IMR-90 (cell line): ENCODE data around the gene RCE1. TPM values are rescaled to one million over a fixed set of nuclear protein-coding genes. Genes with fewer than 3 reads are reported as not detected.
A peak's percentile ranks its signal among the peaks of the same experiment; 100 is the strongest.

Experiments
- ATAC-seq: fragments of 200-7000 bp; cut with Tn5 transposase; 2 replicates; pipeline ENCODE4 v1.9.1; 2020; ENCODE audit warnings: low read depth, mild to moderate bottlenecking, moderate library complexity
- BruUV-seq: library from RNA; stranded (reverse); fragments of 400-500 nt; replicated peaks from 2 replicates; lab custom pipeline; 2021; lab: Mats Ljungman, UMichigan
- CTCF ChIA-PET: fragments of 300-600 bp; formaldehyde crosslinking; extraction: SDS; loops from one replicate; lab custom pipeline; 2021; ENCODE audit warnings: antibody characterized with exemption; lab: Yijun Ruan, JAX
- POLR2A ChIA-PET: fragments of 300-600 bp; sonication (Branson Sonifier 250); formaldehyde crosslinking; loops from one replicate; lab custom pipeline; 2022; ENCODE audit warnings: antibody characterized with exemption; ENCODE audit not compliant: unreplicated experiment; lab: Charles Lee
- DNase-seq: peaks from one replicate; pipeline ENCODE4 v3.0.0; 2013
- H2AFZ ChIP-seq: replicated peaks from 2 replicates; pipeline ENCODE3; 2013; ENCODE audit warnings: low read length, mild to moderate bottlenecking; ENCODE audit not compliant: poor library complexity
- H2AK5ac ChIP-seq: 2 replicates; pipeline ENCODE4 v1.6.1; 2013; ENCODE audit warnings: low read depth, low read length, inconsistent platforms
- H2AK9ac ChIP-seq: replicated peaks from 2 replicates; pipeline ENCODE3; 2013; ENCODE audit warnings: mild to moderate bottlenecking, low read depth, low read length, moderate library complexity; ENCODE audit not compliant: poor library complexity
- H2BK120ac ChIP-seq: 2 replicates; pipeline ENCODE4 v1.6.1; 2013; ENCODE audit warnings: low read depth, low read length, inconsistent platforms
- H2BK15ac ChIP-seq: 3 replicates; pipeline ENCODE4 v1.6.1; 2013; ENCODE audit warnings: low read depth, low read length, inconsistent platforms
- H2BK20ac ChIP-seq: 2 replicates; pipeline ENCODE4 v1.6.1; 2013; ENCODE audit warnings: low read depth, mild to moderate bottlenecking, inconsistent platforms, low read length, moderate library complexity
- H2BK5ac ChIP-seq: 2 replicates; pipeline ENCODE4 v1.6.1; 2013; ENCODE audit warnings: mild to moderate bottlenecking, low read depth, low read length, inconsistent platforms; ENCODE audit not compliant: poor library complexity, severe bottlenecking
- H3K14ac ChIP-seq: replicated peaks from 2 replicates; pipeline ENCODE4 v1.6.1; 2013; ENCODE audit warnings: low read depth, low read length, inconsistent platforms
- H3K18ac ChIP-seq: 2 replicates; pipeline ENCODE4 v1.6.1; 2013; ENCODE audit warnings: low read depth, low read length, control low read depth
- H3K23ac ChIP-seq: 2 replicates; pipeline ENCODE4 v1.6.1; 2013; ENCODE audit warnings: low read depth, low read length, inconsistent platforms
- H3K27ac ChIP-seq: 2 replicates; pipeline ENCODE4 v1.5.1; 2013; ENCODE audit warnings: mild to moderate bottlenecking, control low read depth, low read length; ENCODE audit not compliant: insufficient read depth
- H3K27me3 ChIP-seq: 2 replicates; pipeline ENCODE4 v1.6.1; 2013; ENCODE audit warnings: low read length; ENCODE audit not compliant: control insufficient read depth, insufficient read depth
- H3K36me3 ChIP-seq: 2 replicates; pipeline ENCODE4 v1.6.1; 2013; ENCODE audit warnings: low read length, mixed read lengths; ENCODE audit not compliant: control insufficient read depth, insufficient read depth
- H3K4ac ChIP-seq: 2 replicates; pipeline ENCODE4 v1.6.1; 2013; ENCODE audit warnings: low read depth, low read length, inconsistent platforms
- H3K4me1 ChIP-seq: 2 replicates; pipeline ENCODE4 v1.6.1; 2013; ENCODE audit warnings: low read length, mixed read lengths; ENCODE audit not compliant: control insufficient read depth, insufficient read depth
- H3K4me2 ChIP-seq: 2 replicates; pipeline ENCODE4 v1.6.1; 2013; ENCODE audit warnings: low read depth, mild to moderate bottlenecking, control low read depth, low read length, moderate library complexity
- H3K4me3 ChIP-seq: 2 replicates; pipeline ENCODE4 v1.5.1; 2013; ENCODE audit warnings: low read depth, mild to moderate bottlenecking, control low read depth, low read length, moderate library complexity; ENCODE audit not compliant: insufficient read depth
- H3K56ac ChIP-seq: 2 replicates; pipeline ENCODE4 v1.6.1; 2013; ENCODE audit warnings: low read length, inconsistent platforms; ENCODE audit not compliant: insufficient read depth; ENCODE audit errors: extremely low read depth
- H3K79me1 ChIP-seq, 2 experiments: 2 replicates each; pipeline ENCODE4 v1.6.1; 2013; ENCODE audit warnings: low read length in 2 of 2, inconsistent platforms in 1 of 2, low read depth in 1 of 2
- H3K9ac ChIP-seq: 2 replicates; pipeline ENCODE4 v1.6.1; 2013; ENCODE audit warnings: low read depth, low read length, control low read depth
- H3K9me1 ChIP-seq: 2 replicates; pipeline ENCODE4 v1.6.1; 2013; ENCODE audit warnings: low read length, inconsistent platforms; ENCODE audit not compliant: insufficient read depth
- H3K9me3 ChIP-seq: 2 replicates; pipeline ENCODE4 v1.6.1; 2013; ENCODE audit warnings: low read length; ENCODE audit not compliant: control insufficient read depth, insufficient read depth
- H4K20me1 ChIP-seq: 2 replicates; pipeline ENCODE4 v1.6.1; 2013; ENCODE audit warnings: low read length, inconsistent platforms; ENCODE audit not compliant: insufficient read depth
- H4K5ac ChIP-seq: 2 replicates; pipeline ENCODE4 v1.6.1; 2013; ENCODE audit warnings: mild to moderate bottlenecking, low read depth, low read length, control low read depth
- H4K8ac ChIP-seq, 2 experiments: 2 replicates each; pipeline ENCODE4 v1.6.1; 2013; ENCODE audit warnings: low read depth in 2 of 2, low read length in 2 of 2, control low read depth in 1 of 2, inconsistent platforms in 1 of 2
- H4K91ac ChIP-seq: 2 replicates; pipeline ENCODE4 v1.6.1; 2013; ENCODE audit warnings: low read depth, low read length, inconsistent platforms; ENCODE audit not compliant: insufficient read depth
- BHLHE40 ChIP-seq: fragments of 150-350 bp; IDR thresholded peaks from 2 replicates; pipeline ENCODE4 v1.6.1; 2016; ENCODE audit warnings: mild to moderate bottlenecking, low read depth, low read length
- MAFK ChIP-seq: IDR thresholded peaks from 2 replicates; pipeline ENCODE4 v1.6.1; 2012; ENCODE audit warnings: low read depth, low read length, improper control_type of control experiment
- MAZ ChIP-seq: IDR thresholded peaks from 2 replicates; pipeline ENCODE4 v1.6.1; 2012; ENCODE audit warnings: low read depth, mild to moderate bottlenecking, low read length, improper control_type of control experiment, moderate library complexity, borderline replicate concordance
- POLR2A ChIP-seq: IDR thresholded peaks from 2 replicates; pipeline ENCODE4 v1.6.1; 2012; ENCODE audit warnings: mild to moderate bottlenecking, low read depth, low read length
- RAD21 ChIP-seq: IDR thresholded peaks from 2 replicates; pipeline ENCODE4 v1.6.1; 2012; ENCODE audit warnings: low read length, improper control_type of control experiment
- RCOR1 ChIP-seq: IDR thresholded peaks from 2 replicates; pipeline ENCODE4 v1.6.1; 2012; ENCODE audit warnings: mild to moderate bottlenecking, low read length, improper control_type of control experiment; ENCODE audit not compliant: insufficient replicate concordance
- SMC3 ChIP-seq: fragments of 150-350 bp; IDR thresholded peaks from 2 replicates; pipeline ENCODE4 v1.6.1; 2016; ENCODE audit warnings: low read depth, mild to moderate bottlenecking, antibody characterized with exemption, low read length, moderate library complexity
- WGBS, 2 experiments: methylation state at CpG; one replicate each; pipeline versions ENCODE4 v1.1.5 to v1.1.7; 2013; ENCODE audit warnings: missing lambda C conversion rate in 2 of 2; ENCODE audit not compliant: insufficient read length in 1 of 2; ENCODE audit errors: extremely low coverage in 2 of 2; 5-methylcytosine and 5-hydroxymethylcytosine counted together
- dilution Hi-C: fragments of 300-500 bp; cut with HindIII; formaldehyde crosslinking; loops from one replicate; pipeline ENCODE4 v1.14.3; 2018; ENCODE audit warnings: low sequenced_read_pairs; ENCODE audit not compliant: unreplicated experiment
- in situ Hi-C: fragments of 300-500 bp; cut with MboI; formaldehyde crosslinking; loops from 3 replicates; pipeline ENCODE4 v1.14.3; 2019; ENCODE audit warnings: low sequenced_read_pairs, inconsistent platforms, mixed read lengths
- intact Hi-C: fragments of 100-400 bp; cut with micrococcal nuclease; formaldehyde crosslinking; loops from 2 replicates; pipeline ENCODE4 v1.10.0; 2022
- polyA plus RNA-seq, 3 experiments: library from polyadenylated mRNA; depleted of rRNA; stranded (reverse); fragments of >200 nt; gene quantifications; 2 replicates each; pipeline ENCODE4 v1.2.3, GENCODE V29; 2012; ENCODE audit warnings: low replicate concordance in 1 of 3
- total RNA-seq: library from RNA; depleted of rRNA; stranded (reverse); fragments of >200 nt; gene quantifications from 2 replicates; pipeline ENCODE4 v1.2.3, GENCODE V29; 2012
- TF ChIP-seq, protein P1 (sequence below): conservative IDR thresholded peaks from 2 replicates; pipeline ENCODE4 v1.5.1; 2012; ENCODE audit warnings: mild to moderate bottlenecking, low read depth, low read length, improper control_type of control experiment

RCE1 gene
- total and polyA plus RNA-seq, 2 of the 4 experiments (the other 2 are of a cell fraction), result 6.6 to 19.4 TPM

DNA sequence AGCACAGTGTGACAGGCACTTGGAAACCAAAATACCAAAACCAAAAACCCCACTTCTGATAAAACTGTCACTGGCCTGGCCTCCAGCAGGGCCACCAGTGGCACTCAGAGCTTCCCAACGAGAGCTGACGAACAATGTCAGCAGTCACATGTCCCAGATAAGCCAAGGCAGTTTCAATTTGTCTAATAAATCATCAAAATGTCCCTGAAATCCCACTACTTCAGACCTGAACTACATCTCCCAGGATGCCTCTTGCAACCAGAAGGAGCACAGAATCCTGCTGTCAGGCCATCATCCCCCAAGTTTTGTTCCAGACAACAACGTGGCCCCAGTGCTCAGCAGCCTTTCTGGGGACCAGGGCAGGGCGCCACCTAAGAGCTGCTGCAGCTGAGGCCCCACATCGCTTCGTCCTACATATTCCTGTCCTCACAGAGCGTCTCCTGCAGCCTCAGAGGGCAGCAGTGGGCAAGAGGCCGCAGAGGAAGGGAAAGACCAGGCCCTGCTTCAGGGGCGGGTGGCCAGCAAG, 38.7 kb downstream of the RCE1 start:
- Histone ChIP-seq H2BK5ac (no peak overlapping the region), H3K79me1 (peaks cover 0 to 31% of the 10 kb centered on the region in 2 experiments; a peak in 2 of 4 replicates), H3K27ac (no peak overlapping the region), H3K18ac (no peak overlapping the region), H3K4ac (no peak overlapping the region; the same call in 1 of the 2 replicates), H3K9ac (no peak overlapping the region), H3K9me3 (no peaks in the 10 kb centered on the region), H3K56ac (no peak overlapping the region), H4K5ac (peak overlapping the region; percentile 1; the same call in 1 of the 2 replicates), H3K4me2 (no peak overlapping the region), H3K27me3 (no peaks in the 10 kb centered on the region), H3K4me3 (no peak overlapping the region), H3K14ac (no peak overlapping the region), H2BK20ac (0 out of 2 replicates have a peak overlapping the region, but pooled peaks have one; percentile 24), H3K4me1 (peaks cover 48% of the 10 kb centered on the region), H2AK5ac (peak overlapping the region; percentile 56), H3K23ac (no peak overlapping the region), H2BK120ac (peak overlapping the region; percentile 11), H3K36me3 (no peaks in the 10 kb centered on the region), H2AFZ (no peak overlapping the region), H4K91ac (no peak overlapping the region), H2BK15ac (peak overlapping the region; percentile 14; the same call in 1 of the 3 replicates), H2AK9ac (peak overlapping the region; percentile 47), H4K8ac (peak overlapping the region in 1 of 2 experiments; percentile 43; a peak in 1 of 4 replicates), H4K20me1 (no peaks in the 10 kb centered on the region), H3K9me1 (peaks cover 12% of the 10 kb centered on the region; the same call in 1 of the 2 replicates)
- TF ChIP-seq POLR2A, result no peak
- TF ChIP-seq SMC3, result no peak
- no peak for TF ChIP-seq MAFK
- TF ChIP-seq RAD21, result no peak
- TF ChIP-seq, protein P1, sequence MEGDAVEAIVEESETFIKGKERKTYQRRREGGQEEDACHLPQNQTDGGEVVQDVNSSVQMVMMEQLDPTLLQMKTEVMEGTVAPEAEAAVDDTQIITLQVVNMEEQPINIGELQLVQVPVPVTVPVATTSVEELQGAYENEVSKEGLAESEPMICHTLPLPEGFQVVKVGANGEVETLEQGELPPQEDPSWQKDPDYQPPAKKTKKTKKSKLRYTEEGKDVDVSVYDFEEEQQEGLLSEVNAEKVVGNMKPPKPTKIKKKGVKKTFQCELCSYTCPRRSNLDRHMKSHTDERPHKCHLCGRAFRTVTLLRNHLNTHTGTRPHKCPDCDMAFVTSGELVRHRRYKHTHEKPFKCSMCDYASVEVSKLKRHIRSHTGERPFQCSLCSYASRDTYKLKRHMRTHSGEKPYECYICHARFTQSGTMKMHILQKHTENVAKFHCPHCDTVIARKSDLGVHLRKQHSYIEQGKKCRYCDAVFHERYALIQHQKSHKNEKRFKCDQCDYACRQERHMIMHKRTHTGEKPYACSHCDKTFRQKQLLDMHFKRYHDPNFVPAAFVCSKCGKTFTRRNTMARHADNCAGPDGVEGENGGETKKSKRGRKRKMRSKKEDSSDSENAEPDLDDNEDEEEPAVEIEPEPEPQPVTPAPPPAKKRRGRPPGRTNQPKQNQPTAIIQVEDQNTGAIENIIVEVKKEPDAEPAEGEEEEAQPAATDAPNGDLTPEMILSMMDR, result no peak
- no peak for TF ChIP-seq BHLHE40
- no peak for TF ChIP-seq MAZ
- TF ChIP-seq RCOR1, result no peak
- ChIA-PET CTCF (interaction anchor here (1.0 kb wide), 1 partner anchor 39 kb away, joined by 3 read pairs; the partner anchor contains the start of gene RCE1), POLR2A (no interaction called here)
- WGBS, 2 experiments, result 73% methylated on average over 3 of the region's 9 CpGs; no CpG with 5 or more reads in 1 of the 2 experiments
- no peak for DNase-seq
- no TSS peak for BruUV-seq
- intact Hi-C loops, result loop anchor here (5.0 kb wide), 1 partner anchor 75 kb away; the partner anchor contains the start of gene PC
- dilution Hi-C loops, result no loop called here
- in situ Hi-C loops, result no loop called here
- ATAC-seq, result no peak
